Fibroblast of mammary gland (primary cell): ENCODE results near the gene PRICKLE1.

ENCODE experiments used
- DNase-seq: peaks from one replicate; pipeline ENCODE4 v3.0.0-alpha.2; 2010; ENCODE audit warnings: low read depth
- H3K4me3 ChIP-seq: 2 replicates; pipeline ENCODE4 v1.5.1; 2011; ENCODE audit warnings: low read depth, mild to moderate bottlenecking, low read length, moderate library complexity; ENCODE audit not compliant: control insufficient read depth
- CTCF ChIP-seq: conservative IDR thresholded peaks from 2 replicates; pipeline ENCODE4 v1.5.1; 2011; ENCODE audit warnings: low read depth, low read length, inconsistent platforms; ENCODE audit not compliant: control insufficient read depth, insufficient read depth

Gene PRICKLE1

GRCh38 chr12:42477941-42478340 is 111.6 kb downstream of the PRICKLE1 start:
- peak; percentile 16 for DNase-seq
- no peak for TF ChIP-seq CTCF
- H3K4me3 ChIP-seq = no peak overlapping the region

DNA sequence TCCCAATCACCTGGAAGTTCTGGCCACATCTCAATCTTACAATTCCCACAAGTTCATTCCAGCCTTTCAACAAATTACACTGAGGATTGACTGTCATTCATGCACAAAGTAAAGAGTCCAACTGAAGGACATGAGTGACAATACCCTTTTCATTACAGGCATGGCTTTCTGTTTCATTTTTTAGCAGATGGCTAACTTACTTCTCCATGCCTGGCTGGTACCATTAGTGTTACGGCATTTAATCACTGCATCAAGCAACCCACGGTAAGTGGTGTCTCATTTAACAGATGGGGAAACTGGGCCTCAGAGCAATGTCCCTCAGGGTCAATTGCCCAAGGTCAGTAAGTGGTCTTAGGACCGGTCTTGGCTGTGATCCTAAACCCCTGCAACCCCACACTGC is 114.4 kb downstream of the PRICKLE1 start:
- no peak overlapping the region for H3K4me3 ChIP-seq
- DNase-seq = no peak
- no peak for TF ChIP-seq CTCF

DNA sequence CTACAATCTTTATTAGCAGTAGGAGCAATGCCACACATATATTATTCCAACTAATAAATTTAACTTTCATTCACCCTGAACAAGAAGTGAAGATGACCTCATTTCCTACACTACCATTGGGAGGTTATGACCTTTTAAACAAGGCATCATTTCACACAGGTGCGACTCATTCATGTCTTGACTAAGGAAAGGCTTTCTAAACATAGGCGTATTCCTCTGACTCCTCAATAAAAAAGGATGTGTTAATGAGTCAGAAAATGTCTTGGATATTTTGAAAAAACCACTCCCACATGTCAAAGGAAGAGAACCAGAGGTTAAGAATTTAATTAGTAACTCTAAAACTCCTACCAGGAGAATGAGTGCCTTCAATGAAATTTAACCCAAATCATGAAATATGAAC is 115.2 kb downstream of the PRICKLE1 start:
- H3K4me3 ChIP-seq = no peak overlapping the region
- DNase-seq = peak; percentile 81
- no peak for TF ChIP-seq CTCF

- DNase-seq = no peak
- H3K4me3 ChIP-seq = no peak overlapping the region
- no peak for TF ChIP-seq CTCF
Measured at GRCh38 chr12:42473561-42473960, 116.0 kb downstream of the PRICKLE1 start.

DNA sequence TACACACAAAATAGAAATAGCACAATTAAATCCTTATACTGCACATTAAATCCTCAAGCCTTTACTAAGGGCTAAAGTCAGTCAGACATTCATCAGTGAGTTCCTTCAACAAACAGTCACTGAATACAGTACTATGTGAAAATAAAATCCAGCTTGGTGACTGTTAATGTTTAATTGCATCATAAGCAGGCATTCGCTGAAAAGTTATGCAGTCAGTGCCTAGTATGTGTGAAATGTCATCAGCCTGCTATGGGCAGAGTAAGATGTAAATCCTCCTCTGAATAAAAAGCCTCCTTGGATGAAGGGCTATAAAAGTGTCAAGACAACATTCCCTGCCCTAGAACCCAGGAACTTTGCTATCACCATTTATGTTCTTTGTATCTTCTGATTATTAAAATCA is 116.4 kb downstream of the PRICKLE1 start:
- no peak overlapping the region for H3K4me3 ChIP-seq
- TF ChIP-seq CTCF = no peak
- DNase-seq = peak; percentile 67

- TF ChIP-seq CTCF = no peak
- DNase-seq = no peak
- H3K4me3 ChIP-seq = no peak overlapping the region
Measured at GRCh38 chr12:42472376-42472775, 117.2 kb downstream of the PRICKLE1 start.
